ENCODE data around the gene FGR. TPM values are rescaled to one million over a fixed set of nuclear protein-coding genes. Genes with fewer than 3 reads are reported as not detected.

The FGR gene
- total RNA-seq, 2 experiments from 2014 or later: 0.51 to 0.56 TPM

DNA sequence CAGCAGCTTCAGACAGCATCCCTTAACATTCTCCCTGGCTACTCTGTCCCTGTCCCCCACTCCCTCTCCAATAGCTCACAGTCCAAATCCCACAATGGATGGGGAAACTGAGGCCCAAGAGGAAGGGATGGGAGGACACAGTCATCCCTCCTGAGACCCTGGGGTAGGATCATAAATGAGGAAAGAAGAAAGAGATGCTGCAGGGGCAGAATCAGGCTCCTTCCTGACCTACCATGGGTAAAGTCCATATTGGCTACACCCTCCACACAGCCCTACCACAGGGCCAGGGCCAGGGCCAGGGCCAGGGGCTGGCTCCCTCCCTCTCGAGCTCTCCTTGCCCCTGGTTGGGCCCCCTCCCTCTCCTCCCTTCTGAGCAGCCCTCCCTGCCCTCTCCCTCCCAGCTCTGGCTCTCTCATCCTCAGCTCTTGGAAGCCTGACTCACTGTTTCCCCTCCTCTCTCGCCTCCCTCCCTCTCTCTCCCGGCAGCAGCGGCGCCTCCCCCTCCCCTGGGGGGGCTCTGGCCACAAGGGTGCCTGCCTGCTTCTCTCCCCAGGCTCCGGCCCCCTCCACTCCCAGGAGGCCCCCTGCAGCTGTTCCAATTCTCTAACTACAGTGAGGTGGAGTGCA, 36.0 kb downstream of the FGR start:
- ChIA-PET POLR2A (interaction anchor here (1.6 kb wide), 1 partner anchor 30 kb away, joined by 6 read pairs; no protein-coding TSS in a partner anchor), CTCF (interaction anchor here (1.5 to 25.3 kb wide), 4 partner anchors 30 to 67 kb away, joined by 3 to 533 read pairs (median 36); partner anchors contain the start of gene IFI6)
- TF ChIP-seq, protein P1, sequence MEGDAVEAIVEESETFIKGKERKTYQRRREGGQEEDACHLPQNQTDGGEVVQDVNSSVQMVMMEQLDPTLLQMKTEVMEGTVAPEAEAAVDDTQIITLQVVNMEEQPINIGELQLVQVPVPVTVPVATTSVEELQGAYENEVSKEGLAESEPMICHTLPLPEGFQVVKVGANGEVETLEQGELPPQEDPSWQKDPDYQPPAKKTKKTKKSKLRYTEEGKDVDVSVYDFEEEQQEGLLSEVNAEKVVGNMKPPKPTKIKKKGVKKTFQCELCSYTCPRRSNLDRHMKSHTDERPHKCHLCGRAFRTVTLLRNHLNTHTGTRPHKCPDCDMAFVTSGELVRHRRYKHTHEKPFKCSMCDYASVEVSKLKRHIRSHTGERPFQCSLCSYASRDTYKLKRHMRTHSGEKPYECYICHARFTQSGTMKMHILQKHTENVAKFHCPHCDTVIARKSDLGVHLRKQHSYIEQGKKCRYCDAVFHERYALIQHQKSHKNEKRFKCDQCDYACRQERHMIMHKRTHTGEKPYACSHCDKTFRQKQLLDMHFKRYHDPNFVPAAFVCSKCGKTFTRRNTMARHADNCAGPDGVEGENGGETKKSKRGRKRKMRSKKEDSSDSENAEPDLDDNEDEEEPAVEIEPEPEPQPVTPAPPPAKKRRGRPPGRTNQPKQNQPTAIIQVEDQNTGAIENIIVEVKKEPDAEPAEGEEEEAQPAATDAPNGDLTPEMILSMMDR (IDR thresholded peaks at IDR 0.05): no peak
- Mint-ChIP-seq H3K4me3 (peak overlapping the region; percentile 41), H3K36me3 (ENCODE audit: low read depth) (no peaks in the 10 kb centered on the region), H3K27ac (peak overlapping the region; percentile 64), H3K9me3 (no peaks in the 10 kb centered on the region), H3K27me3 (no peaks in the 10 kb centered on the region), H3K4me1 (ENCODE audit: low read depth) (peaks cover 35% of the 10 kb centered on the region)
- peak; percentile 30 for ATAC-seq
- peak; percentile 82 for DNase-seq
- intact Hi-C loops (cut with micrococcal nuclease): loop anchor here (5.0 kb wide), 1 partner anchor 77 kb away; no protein-coding TSS in a partner anchor

DNA sequence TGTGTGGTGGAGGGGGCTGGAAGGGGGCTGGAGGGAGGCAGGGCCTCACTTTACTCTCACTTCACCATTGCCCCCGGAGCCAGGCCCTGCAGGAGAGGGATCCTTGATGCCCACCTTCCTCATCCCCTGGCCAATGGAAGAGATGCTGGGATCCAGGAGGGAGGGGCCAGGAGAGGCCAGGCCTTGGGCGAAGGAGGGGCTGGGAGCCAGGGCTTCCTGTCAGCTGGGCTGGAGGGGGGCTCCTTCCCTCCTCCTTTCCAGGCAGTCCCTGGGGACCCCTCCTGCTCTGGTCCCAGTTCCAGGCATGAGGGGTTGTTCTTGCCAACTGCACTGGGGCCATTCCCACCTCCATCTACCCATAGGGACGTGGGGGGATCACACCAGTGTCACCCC, 36.7 kb downstream of the FGR start:
- intact Hi-C loops (cut with micrococcal nuclease): loop anchor here (5.0 kb wide), 1 partner anchor 76 kb away; no protein-coding TSS in a partner anchor
- no peak overlapping the region for H3K27ac Mint-ChIP-seq
- H3K4me1 Mint-ChIP-seq (ENCODE audit: low read depth): peaks cover 35% of the 10 kb centered on the region
- DNase-seq (no peak), ATAC-seq (no peak)
- H3K9me3 Mint-ChIP-seq: no peaks in the 10 kb centered on the region
- H3K36me3 Mint-ChIP-seq (ENCODE audit: low read depth): no peaks in the 10 kb centered on the region
- ChIA-PET CTCF (interaction anchor here (1.3 to 4.6 kb wide), 3 partner anchors 9 to 41 kb away, joined by 5 to 56 read pairs (median 23); no protein-coding TSS in a partner anchor), POLR2A (interaction anchor here (0.7 to 1.6 kb wide), 2 partner anchors 30 to 64 kb away, joined by 3 to 6 read pairs; no protein-coding TSS in a partner anchor)
- TF ChIP-seq, protein P1 (IDR thresholded peaks at IDR 0.05): no peak
- H3K27me3 Mint-ChIP-seq: no peaks in the 10 kb centered on the region
- no peak overlapping the region for H3K4me3 Mint-ChIP-seq

DNA sequence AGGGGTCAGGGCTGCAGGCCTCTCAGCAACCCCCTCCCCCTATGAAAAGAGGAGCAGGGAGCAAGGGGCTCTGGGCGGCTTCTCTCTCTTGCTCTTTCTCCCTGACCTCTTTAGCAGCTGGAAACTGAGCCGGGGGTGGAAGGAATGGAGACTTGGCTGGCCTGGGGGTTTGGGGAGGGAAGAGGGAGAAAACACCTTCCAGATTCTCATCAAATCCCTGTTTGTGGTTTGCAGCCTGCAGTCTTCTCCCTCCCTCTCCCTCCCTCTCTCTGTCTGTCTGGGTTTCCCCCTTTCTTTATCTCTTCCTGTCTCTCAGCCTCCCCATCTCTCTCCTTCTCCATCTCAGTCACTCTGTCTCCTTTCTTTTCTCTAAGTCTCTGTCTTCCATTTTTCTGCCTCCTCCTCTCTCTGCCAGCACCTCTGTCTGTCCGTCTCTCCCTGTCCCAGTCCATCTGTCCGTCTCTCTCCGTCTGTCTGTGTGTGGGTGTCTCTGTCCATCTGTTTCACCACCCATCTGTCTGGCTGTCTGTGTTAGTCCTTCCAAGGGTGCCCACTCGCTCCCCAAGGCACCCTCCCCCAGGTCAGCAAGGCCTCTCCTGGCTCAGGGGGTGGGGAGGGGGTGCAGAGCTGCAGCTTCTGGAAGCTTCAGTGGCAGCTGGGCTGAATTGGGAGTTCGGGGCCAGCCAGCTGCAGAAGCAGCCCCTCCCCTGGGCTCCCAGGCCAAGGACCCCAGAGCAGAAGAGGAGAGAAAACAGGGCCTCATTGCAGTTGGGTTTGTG, 37.3 kb downstream of the FGR start:
- DNase-seq (no peak), ATAC-seq (no peak)
- Mint-ChIP-seq H3K9me3 (no peaks in the 10 kb centered on the region), H3K27ac (peak overlapping the region; percentile 79), H3K4me3 (no peak overlapping the region), H3K27me3 (no peaks in the 10 kb centered on the region), H3K4me1 (ENCODE audit: low read depth) (peaks cover 35% of the 10 kb centered on the region), H3K36me3 (ENCODE audit: low read depth) (no peaks in the 10 kb centered on the region)
- ChIA-PET POLR2A (interaction anchor here (0.7 to 1.6 kb wide), 3 partner anchors 29 to 74 kb away, joined by 3 to 6 read pairs (median 3); no protein-coding TSS in a partner anchor), CTCF (interaction anchor here (1.3 to 3.5 kb wide), 3 partner anchors 10 to 41 kb away, joined by 5 to 23 read pairs (median 20); no protein-coding TSS in a partner anchor)
- intact Hi-C loops (cut with micrococcal nuclease): loop anchor here (5.0 kb wide), 1 partner anchor 75 kb away; no protein-coding TSS in a partner anchor
- TF ChIP-seq, protein P1 (IDR thresholded peaks at IDR 0.05): no peak

DNA sequence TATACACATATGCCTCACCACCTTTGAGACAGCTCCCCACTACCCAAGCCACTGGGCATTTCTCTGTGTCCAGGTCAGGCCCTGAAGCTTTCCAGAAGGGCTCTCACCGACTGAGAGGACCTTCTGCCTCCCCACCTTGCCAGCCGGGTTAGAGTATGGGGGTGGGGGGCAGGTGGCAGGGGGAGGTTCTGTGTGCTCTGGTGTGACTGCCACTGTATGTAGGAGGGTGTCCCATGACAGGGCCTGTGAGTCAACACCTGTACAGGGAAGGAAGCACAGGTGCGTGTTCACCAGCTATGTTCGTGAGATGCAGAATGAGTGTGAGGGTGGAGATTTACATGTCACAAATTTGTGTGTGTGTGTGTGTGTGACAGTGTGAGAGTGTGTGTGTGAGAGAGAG, 38.0 kb downstream of the FGR start:
- CTCF ChIA-PET: interaction anchor here (1.2 to 3.5 kb wide), 4 partner anchors 10 to 72 kb away, joined by 3 to 23 read pairs (median 12); no protein-coding TSS in a partner anchor
- ATAC-seq: no peak

More for the DNA sequence above, 38.0 kb downstream of the FGR start:
- peaks cover 31% of the 10 kb centered on the region for H3K4me1 Mint-ChIP-seq (ENCODE audit: low read depth)
- no peak overlapping the region for H3K4me3 Mint-ChIP-seq
- TF ChIP-seq, protein P1 (IDR thresholded peaks at IDR 0.05): no peak
- intact Hi-C loops (cut with micrococcal nuclease): loop anchor here (5.0 kb wide), 1 partner anchor 75 kb away; no protein-coding TSS in a partner anchor
- no peak overlapping the region for H3K27ac Mint-ChIP-seq
- POLR2A ChIA-PET: interaction anchor here (1.1 kb wide), 1 partner anchor 74 kb away, joined by 3 read pairs; no protein-coding TSS in a partner anchor
- H3K36me3 Mint-ChIP-seq (ENCODE audit: low read depth): no peaks in the 10 kb centered on the region
- DNase-seq: peak; percentile 41
- no peaks in the 10 kb centered on the region for H3K9me3 Mint-ChIP-seq
- H3K27me3 Mint-ChIP-seq: no peaks in the 10 kb centered on the region
